IMR-90 (cell line): Measurements from ENCODE around the gene GPI. TPM values are rescaled to one million over a fixed set of nuclear protein-coding genes. Genes with fewer than 3 reads are reported as not detected.
A peak's percentile ranks its signal among the peaks of the same experiment; 100 is the strongest.

Experiments used
- ATAC-seq: fragments of 200-7000 bp; cut with Tn5 transposase; 2 replicates; pipeline ENCODE4 v1.9.1; 2020; ENCODE audit warnings: low read depth, mild to moderate bottlenecking, moderate library complexity
- BruUV-seq: library from RNA; stranded (reverse); fragments of 400-500 nt; replicated peaks from 2 replicates; lab custom pipeline; 2021; lab: Mats Ljungman, UMichigan
- CTCF ChIA-PET: fragments of 300-600 bp; formaldehyde crosslinking; extraction: SDS; loops from one replicate; lab custom pipeline; 2021; ENCODE audit warnings: antibody characterized with exemption; lab: Yijun Ruan, JAX
- POLR2A ChIA-PET: fragments of 300-600 bp; sonication (Branson Sonifier 250); formaldehyde crosslinking; loops from one replicate; lab custom pipeline; 2022; ENCODE audit warnings: antibody characterized with exemption; ENCODE audit not compliant: unreplicated experiment; lab: Charles Lee
- DNase-seq: peaks from one replicate; pipeline ENCODE4 v3.0.0; 2013
- H2AFZ ChIP-seq: replicated peaks from 2 replicates; pipeline ENCODE3; 2013; ENCODE audit warnings: low read length, mild to moderate bottlenecking; ENCODE audit not compliant: poor library complexity
- H2AK5ac ChIP-seq: 2 replicates; pipeline ENCODE4 v1.6.1; 2013; ENCODE audit warnings: low read depth, low read length, inconsistent platforms
- H2AK9ac ChIP-seq: replicated peaks from 2 replicates; pipeline ENCODE3; 2013; ENCODE audit warnings: mild to moderate bottlenecking, low read depth, low read length, moderate library complexity; ENCODE audit not compliant: poor library complexity
- H2BK120ac ChIP-seq: 2 replicates; pipeline ENCODE4 v1.6.1; 2013; ENCODE audit warnings: low read depth, low read length, inconsistent platforms
- H2BK15ac ChIP-seq: 3 replicates; pipeline ENCODE4 v1.6.1; 2013; ENCODE audit warnings: low read depth, low read length, inconsistent platforms
- H2BK20ac ChIP-seq: 2 replicates; pipeline ENCODE4 v1.6.1; 2013; ENCODE audit warnings: low read depth, mild to moderate bottlenecking, inconsistent platforms, low read length, moderate library complexity
- H2BK5ac ChIP-seq: 2 replicates; pipeline ENCODE4 v1.6.1; 2013; ENCODE audit warnings: mild to moderate bottlenecking, low read depth, low read length, inconsistent platforms; ENCODE audit not compliant: poor library complexity, severe bottlenecking
- H3K14ac ChIP-seq: replicated peaks from 2 replicates; pipeline ENCODE4 v1.6.1; 2013; ENCODE audit warnings: low read depth, low read length, inconsistent platforms
- H3K18ac ChIP-seq: 2 replicates; pipeline ENCODE4 v1.6.1; 2013; ENCODE audit warnings: low read depth, low read length, control low read depth
- H3K23ac ChIP-seq: 2 replicates; pipeline ENCODE4 v1.6.1; 2013; ENCODE audit warnings: low read depth, low read length, inconsistent platforms
- H3K27ac ChIP-seq: 2 replicates; pipeline ENCODE4 v1.5.1; 2013; ENCODE audit warnings: mild to moderate bottlenecking, control low read depth, low read length; ENCODE audit not compliant: insufficient read depth
- H3K27me3 ChIP-seq: 2 replicates; pipeline ENCODE4 v1.6.1; 2013; ENCODE audit warnings: low read length; ENCODE audit not compliant: control insufficient read depth, insufficient read depth
- H3K36me3 ChIP-seq: 2 replicates; pipeline ENCODE4 v1.6.1; 2013; ENCODE audit warnings: low read length, mixed read lengths; ENCODE audit not compliant: control insufficient read depth, insufficient read depth
- H3K4ac ChIP-seq: 2 replicates; pipeline ENCODE4 v1.6.1; 2013; ENCODE audit warnings: low read depth, low read length, inconsistent platforms
- H3K4me1 ChIP-seq: 2 replicates; pipeline ENCODE4 v1.6.1; 2013; ENCODE audit warnings: low read length, mixed read lengths; ENCODE audit not compliant: control insufficient read depth, insufficient read depth
- H3K4me2 ChIP-seq: 2 replicates; pipeline ENCODE4 v1.6.1; 2013; ENCODE audit warnings: low read depth, mild to moderate bottlenecking, control low read depth, low read length, moderate library complexity
- H3K4me3 ChIP-seq: 2 replicates; pipeline ENCODE4 v1.5.1; 2013; ENCODE audit warnings: low read depth, mild to moderate bottlenecking, control low read depth, low read length, moderate library complexity; ENCODE audit not compliant: insufficient read depth
- H3K56ac ChIP-seq: 2 replicates; pipeline ENCODE4 v1.6.1; 2013; ENCODE audit warnings: low read length, inconsistent platforms; ENCODE audit not compliant: insufficient read depth; ENCODE audit errors: extremely low read depth
- H3K79me1 ChIP-seq, 2 experiments: 2 replicates each; pipeline ENCODE4 v1.6.1; 2013; ENCODE audit warnings: low read length in 2 of 2, inconsistent platforms in 1 of 2, low read depth in 1 of 2
- H3K9ac ChIP-seq: 2 replicates; pipeline ENCODE4 v1.6.1; 2013; ENCODE audit warnings: low read depth, low read length, control low read depth
- H3K9me1 ChIP-seq: 2 replicates; pipeline ENCODE4 v1.6.1; 2013; ENCODE audit warnings: low read length, inconsistent platforms; ENCODE audit not compliant: insufficient read depth
- H3K9me3 ChIP-seq: 2 replicates; pipeline ENCODE4 v1.6.1; 2013; ENCODE audit warnings: low read length; ENCODE audit not compliant: control insufficient read depth, insufficient read depth
- H4K20me1 ChIP-seq: 2 replicates; pipeline ENCODE4 v1.6.1; 2013; ENCODE audit warnings: low read length, inconsistent platforms; ENCODE audit not compliant: insufficient read depth
- H4K5ac ChIP-seq: 2 replicates; pipeline ENCODE4 v1.6.1; 2013; ENCODE audit warnings: mild to moderate bottlenecking, low read depth, low read length, control low read depth
- H4K8ac ChIP-seq, 2 experiments: 2 replicates each; pipeline ENCODE4 v1.6.1; 2013; ENCODE audit warnings: low read depth in 2 of 2, low read length in 2 of 2, control low read depth in 1 of 2, inconsistent platforms in 1 of 2
- H4K91ac ChIP-seq: 2 replicates; pipeline ENCODE4 v1.6.1; 2013; ENCODE audit warnings: low read depth, low read length, inconsistent platforms; ENCODE audit not compliant: insufficient read depth
- CEBPB ChIP-seq: IDR thresholded peaks from 2 replicates; pipeline ENCODE4 v1.6.1; 2012; ENCODE audit warnings: low read depth, low read length, improper control_type of control experiment
- CHD1 ChIP-seq: IDR thresholded peaks from 2 replicates; pipeline ENCODE4 v1.6.1; 2012; ENCODE audit warnings: low read depth, low read length, improper control_type of control experiment
- CTCF ChIP-seq: conservative IDR thresholded peaks from 2 replicates; pipeline ENCODE4 v1.5.1; 2012; ENCODE audit warnings: mild to moderate bottlenecking, low read depth, low read length, improper control_type of control experiment
- ELK1 ChIP-seq: fragments of 150-350 bp; IDR thresholded peaks from 2 replicates; pipeline ENCODE4 v1.6.1; 2016; ENCODE audit warnings: low read depth, mild to moderate bottlenecking, low read length, moderate library complexity, borderline replicate concordance
- FOS ChIP-seq: fragments of 150-350 bp; IDR thresholded peaks from 2 replicates; pipeline ENCODE4 v1.6.1; 2016; ENCODE audit warnings: low read depth, low read length
- MAFK ChIP-seq: IDR thresholded peaks from 2 replicates; pipeline ENCODE4 v1.6.1; 2012; ENCODE audit warnings: low read depth, low read length, improper control_type of control experiment
- MAZ ChIP-seq: IDR thresholded peaks from 2 replicates; pipeline ENCODE4 v1.6.1; 2012; ENCODE audit warnings: low read depth, mild to moderate bottlenecking, low read length, improper control_type of control experiment, moderate library complexity, borderline replicate concordance
- NFE2L2 ChIP-seq: fragments of 150-350 bp; IDR thresholded peaks from 2 replicates; pipeline ENCODE4 v1.6.1; 2016; ENCODE audit warnings: low read depth, mild to moderate bottlenecking, low read length
- RCOR1 ChIP-seq: IDR thresholded peaks from 2 replicates; pipeline ENCODE4 v1.6.1; 2012; ENCODE audit warnings: mild to moderate bottlenecking, low read length, improper control_type of control experiment; ENCODE audit not compliant: insufficient replicate concordance
- RFX5 ChIP-seq: IDR thresholded peaks from 2 replicates; pipeline ENCODE4 v1.8.0; 2012; ENCODE audit warnings: low read depth, mild to moderate bottlenecking, low read length, moderate library complexity
- SMC3 ChIP-seq: fragments of 150-350 bp; IDR thresholded peaks from 2 replicates; pipeline ENCODE4 v1.6.1; 2016; ENCODE audit warnings: low read depth, mild to moderate bottlenecking, antibody characterized with exemption, low read length, moderate library complexity
- USF2 ChIP-seq: fragments of 150-350 bp; IDR thresholded peaks from 2 replicates; pipeline ENCODE4 v1.6.1; 2017; ENCODE audit warnings: mild to moderate bottlenecking, antibody characterized with exemption, low read length, low read depth
- WGBS, 2 experiments: methylation state at CpG; one replicate each; pipeline versions ENCODE4 v1.1.5 to v1.1.7; 2013; ENCODE audit warnings: missing lambda C conversion rate in 2 of 2; ENCODE audit not compliant: insufficient read length in 1 of 2; ENCODE audit errors: extremely low coverage in 2 of 2; 5-methylcytosine and 5-hydroxymethylcytosine counted together
- dilution Hi-C: fragments of 300-500 bp; cut with HindIII; formaldehyde crosslinking; loops from one replicate; pipeline ENCODE4 v1.14.3; 2018; ENCODE audit warnings: low sequenced_read_pairs; ENCODE audit not compliant: unreplicated experiment
- in situ Hi-C: fragments of 300-500 bp; cut with MboI; formaldehyde crosslinking; loops from 3 replicates; pipeline ENCODE4 v1.14.3; 2019; ENCODE audit warnings: low sequenced_read_pairs, inconsistent platforms, mixed read lengths
- intact Hi-C: fragments of 100-400 bp; cut with micrococcal nuclease; formaldehyde crosslinking; loops from 2 replicates; pipeline ENCODE4 v1.10.0; 2022
- polyA plus RNA-seq, 3 experiments: library from polyadenylated mRNA; depleted of rRNA; stranded (reverse); fragments of >200 nt; gene quantifications; 2 replicates each; pipeline ENCODE4 v1.2.3, GENCODE V29; 2012; ENCODE audit warnings: low replicate concordance in 1 of 3
- total RNA-seq: library from RNA; depleted of rRNA; stranded (reverse); fragments of >200 nt; gene quantifications from 2 replicates; pipeline ENCODE4 v1.2.3, GENCODE V29; 2012

Gene GPI
- total and polyA plus RNA-seq, 2 of the 4 experiments (the other 2 are of a cell fraction), result 147 to 239 TPM

GRCh38 chr19:34370117-34370516 is 5.1 kb downstream of the GPI start:
- Histone ChIP-seq H3K79me1 (peaks cover 36 to 77% of the 10 kb centered on the region in 2 experiments), H2AK5ac (no peak overlapping the region), H2AFZ (peak overlapping the region; percentile 44), H3K27ac (no peak overlapping the region), H3K9me3 (no peaks in the 10 kb centered on the region), H3K56ac (no peak overlapping the region), H2AK9ac (no peak overlapping the region), H3K4ac (no peak overlapping the region), H2BK15ac (no peak overlapping the region), H3K14ac (no peak overlapping the region), H3K4me3 (no peak overlapping the region), H4K91ac (no peak overlapping the region), H3K9ac (no peak overlapping the region), H4K8ac (no peak overlapping the region), H2BK5ac (no peak overlapping the region), H4K5ac (no peak overlapping the region), H2BK120ac (no peak overlapping the region), H3K36me3 (peaks cover 51% of the 10 kb centered on the region), H2BK20ac (no peak overlapping the region), H3K27me3 (no peaks in the 10 kb centered on the region), H3K18ac (no peak overlapping the region), H3K4me1 (peaks cover 15% of the 10 kb centered on the region), H3K9me1 (peaks cover 28% of the 10 kb centered on the region), H4K20me1 (peaks cover 43% of the 10 kb centered on the region), H3K23ac (no peak overlapping the region), H3K4me2 (no peak overlapping the region)
- ATAC-seq, result no peak
- ChIA-PET POLR2A (no interaction called here), CTCF (interaction anchor here (0.6 kb wide), 1 partner anchor 216 kb away, joined by 5 read pairs; no protein-coding TSS in a partner anchor)
- no TSS peak for BruUV-seq
- intact Hi-C loops, result no loop called here
- TF ChIP-seq RCOR1 (no peak), RFX5 (no peak), SMC3 (no peak), MAFK (no peak), CEBPB (no peak), USF2 (no peak), NFE2L2 (no peak), CHD1 (no peak), CTCF (no peak), MAZ (no peak), FOS (no peak), ELK1 (no peak)
- in situ Hi-C loops, result no loop called here
- dilution Hi-C loops, result no loop called here
- 92% methylated on average over 7 of the region's 8 CpGs; no CpG with 5 or more reads in 1 of the 2 experiments for WGBS, 2 experiments
- DNase-seq, result no peak
